ENCODE measurements around the gene ZYG11A.

Gene ZYG11A

DNA sequence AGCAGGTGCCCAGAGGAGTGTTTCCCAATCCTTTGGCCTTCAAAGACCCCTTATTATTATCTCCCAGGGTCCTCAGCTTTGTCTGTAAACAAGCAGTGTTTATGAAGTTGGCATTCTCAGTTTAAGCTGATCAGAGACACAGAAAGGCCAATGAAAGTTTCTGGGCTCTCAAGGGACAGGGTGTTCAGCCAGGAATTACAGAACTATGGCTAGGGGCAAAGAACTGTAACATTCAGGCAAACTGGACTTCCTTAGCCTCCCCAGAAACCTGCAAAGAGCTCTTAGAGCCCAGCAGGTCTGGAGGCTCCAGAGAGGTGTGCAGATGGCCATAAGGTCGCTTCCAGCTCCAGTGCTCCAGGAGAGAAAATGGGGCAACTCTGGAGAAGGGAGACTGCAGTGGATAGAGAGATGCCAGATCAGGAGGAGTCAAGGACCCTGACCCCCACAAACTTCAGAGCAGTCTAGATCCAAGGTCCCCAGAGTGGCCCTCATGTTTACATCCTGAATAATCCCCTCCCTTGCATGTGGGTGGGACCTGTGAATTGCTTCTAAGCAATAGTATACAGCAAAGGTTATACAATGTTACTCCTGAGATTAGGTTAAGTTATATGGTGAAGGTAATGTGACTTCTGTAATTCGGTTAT, 72.8 kb downstream of the ZYG11A start:
- no peak overlapping the region for H3K9ac ChIP-seq (ENCODE audit: low read depth in 1 of 2, low read length in 2 of 2)
- no peak overlapping the region for H3K27ac ChIP-seq (ENCODE audit: low read depth in 2 of 2, low read length in 2 of 2)
- H3K9me3 ChIP-seq (ENCODE audit: control insufficient read depth in 2 of 2, low read length in 2 of 2) = no peaks in the 10 kb centered on the region
- H3K4me3 ChIP-seq (ENCODE audit: low read length in 2 of 2) = no peak overlapping the region
- peaks cover 0 to 2% of the 10 kb centered on the region in 2 donors for H3K36me3 ChIP-seq (ENCODE audit: control insufficient read depth in 2 of 2, insufficient read depth in 2 of 2, low read length in 2 of 2)
- no peaks in the 10 kb centered on the region for H3K4me1 ChIP-seq (ENCODE audit: control insufficient read depth in 2 of 2, insufficient read depth in 2 of 2, low read length in 2 of 2)
- no peaks in the 10 kb centered on the region for H3K27me3 ChIP-seq (ENCODE audit: control insufficient read depth in 2 of 2, insufficient read depth in 2 of 2, low read length in 2 of 2)

DNA sequence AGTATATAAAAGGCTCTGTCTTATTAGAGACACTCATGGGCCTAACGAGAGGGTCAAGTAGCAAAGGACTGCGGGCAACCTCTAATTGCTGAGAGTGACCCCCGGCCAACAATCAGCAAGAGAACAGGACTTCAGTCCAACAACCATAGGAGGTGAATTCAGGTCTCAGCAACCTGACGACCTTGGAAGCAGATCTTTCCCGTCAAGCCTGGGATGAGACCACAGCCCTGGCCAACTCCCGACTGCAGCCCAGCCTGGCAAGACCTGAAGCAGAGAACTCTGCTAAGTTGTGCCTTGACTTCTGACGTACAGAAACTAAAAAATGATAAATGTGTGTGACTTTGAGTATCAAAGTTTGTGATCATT, 73.3 kb downstream of the ZYG11A start:
- Histone ChIP-seq H3K4me1 (ENCODE audit: control insufficient read depth in 2 of 2, insufficient read depth in 2 of 2, low read length in 2 of 2) (no peaks in the 10 kb centered on the region), H3K36me3 (ENCODE audit: control insufficient read depth in 2 of 2, insufficient read depth in 2 of 2, low read length in 2 of 2) (peaks cover 0 to 2% of the 10 kb centered on the region in 2 donors), H3K9me3 (ENCODE audit: control insufficient read depth in 2 of 2, low read length in 2 of 2) (no peaks in the 10 kb centered on the region), H3K4me3 (ENCODE audit: low read length in 2 of 2) (no peak overlapping the region), H3K27me3 (ENCODE audit: control insufficient read depth in 2 of 2, insufficient read depth in 2 of 2, low read length in 2 of 2) (no peaks in the 10 kb centered on the region), H3K27ac (ENCODE audit: low read depth in 2 of 2, low read length in 2 of 2) (no peak overlapping the region), H3K9ac (ENCODE audit: low read depth in 1 of 2, low read length in 2 of 2) (no peak overlapping the region)

DNA sequence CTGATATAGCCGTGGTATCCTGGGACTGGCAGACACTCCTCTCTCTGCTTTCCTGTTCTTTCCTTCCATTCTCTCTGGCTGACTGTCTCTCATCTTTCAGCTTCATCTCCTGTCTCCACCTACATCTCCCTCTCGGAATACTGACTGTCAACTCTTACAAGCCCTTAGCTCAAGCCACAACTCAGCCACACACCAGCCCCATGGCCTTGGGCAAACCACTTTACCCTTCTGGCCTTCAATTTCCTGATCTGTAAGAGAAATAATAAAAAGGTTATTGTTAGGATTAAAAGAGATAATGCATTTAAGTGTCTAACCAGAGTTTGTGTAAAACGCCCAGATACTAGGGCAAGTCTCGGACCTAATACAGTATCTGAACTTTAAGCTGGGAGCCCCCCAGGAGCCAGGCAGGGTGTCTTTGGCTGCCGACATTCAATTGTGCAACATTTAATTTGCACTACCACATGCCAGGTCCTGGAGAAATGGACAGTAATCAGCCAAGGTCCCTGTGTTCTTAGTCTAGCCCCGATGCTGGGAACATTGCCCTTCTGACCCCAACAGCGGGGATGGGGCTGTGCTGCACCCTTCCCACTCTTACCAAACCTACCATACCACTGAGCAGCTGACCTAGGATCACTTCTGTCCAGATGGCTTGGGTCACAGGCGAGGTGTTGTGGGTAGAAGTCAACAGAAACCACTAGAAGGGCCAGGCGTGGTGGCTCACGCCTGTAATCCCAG, 73.8 kb downstream of the ZYG11A start:
- H3K27me3 ChIP-seq (ENCODE audit: control insufficient read depth in 2 of 2, insufficient read depth in 2 of 2, low read length in 2 of 2) = no peaks in the 10 kb centered on the region
- H3K9me3 ChIP-seq (ENCODE audit: control insufficient read depth in 2 of 2, low read length in 2 of 2) = no peaks in the 10 kb centered on the region
- no peak overlapping the region for H3K4me3 ChIP-seq (ENCODE audit: low read length in 2 of 2)
- H3K9ac ChIP-seq (ENCODE audit: low read depth in 1 of 2, low read length in 2 of 2) = no peak overlapping the region
- H3K4me1 ChIP-seq (ENCODE audit: control insufficient read depth in 2 of 2, insufficient read depth in 2 of 2, low read length in 2 of 2) = no peaks in the 10 kb centered on the region
- peaks cover 0 to 2% of the 10 kb centered on the region in 2 donors for H3K36me3 ChIP-seq (ENCODE audit: control insufficient read depth in 2 of 2, insufficient read depth in 2 of 2, low read length in 2 of 2)
- no peak overlapping the region for H3K27ac ChIP-seq (ENCODE audit: low read depth in 2 of 2, low read length in 2 of 2)

DNA sequence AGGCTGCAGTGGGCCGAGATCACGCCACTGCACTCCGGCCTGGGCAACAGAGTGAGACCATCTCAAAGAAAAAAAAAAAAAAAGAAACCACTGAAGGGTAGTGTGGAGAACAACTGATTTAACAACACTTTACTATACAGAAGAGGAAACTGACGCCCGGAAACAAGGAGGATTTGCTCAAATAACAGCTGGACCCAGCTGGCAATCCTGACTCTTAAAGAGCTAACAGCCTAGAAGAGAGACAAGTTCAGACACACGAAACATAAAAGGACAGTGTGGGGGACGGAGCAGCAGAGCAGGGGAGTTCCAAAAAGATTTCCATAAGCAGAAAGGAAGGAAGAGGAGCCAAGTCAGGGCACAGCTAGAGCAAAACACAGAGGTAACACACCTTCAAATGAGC, 74.6 kb downstream of the ZYG11A start:
- peaks cover 0 to 2% of the 10 kb centered on the region in 2 donors for H3K36me3 ChIP-seq (ENCODE audit: control insufficient read depth in 2 of 2, insufficient read depth in 2 of 2, low read length in 2 of 2)
- no peaks in the 10 kb centered on the region for H3K4me1 ChIP-seq (ENCODE audit: control insufficient read depth in 2 of 2, insufficient read depth in 2 of 2, low read length in 2 of 2)
- H3K4me3 ChIP-seq (ENCODE audit: low read length in 2 of 2) = no peak overlapping the region
- H3K9me3 ChIP-seq (ENCODE audit: control insufficient read depth in 2 of 2, low read length in 2 of 2) = no peaks in the 10 kb centered on the region
- no peak overlapping the region for H3K27ac ChIP-seq (ENCODE audit: low read depth in 2 of 2, low read length in 2 of 2)
- no peak overlapping the region for H3K9ac ChIP-seq (ENCODE audit: low read depth in 1 of 2, low read length in 2 of 2)
- no peaks in the 10 kb centered on the region for H3K27me3 ChIP-seq (ENCODE audit: control insufficient read depth in 2 of 2, insufficient read depth in 2 of 2, low read length in 2 of 2)

DNA sequence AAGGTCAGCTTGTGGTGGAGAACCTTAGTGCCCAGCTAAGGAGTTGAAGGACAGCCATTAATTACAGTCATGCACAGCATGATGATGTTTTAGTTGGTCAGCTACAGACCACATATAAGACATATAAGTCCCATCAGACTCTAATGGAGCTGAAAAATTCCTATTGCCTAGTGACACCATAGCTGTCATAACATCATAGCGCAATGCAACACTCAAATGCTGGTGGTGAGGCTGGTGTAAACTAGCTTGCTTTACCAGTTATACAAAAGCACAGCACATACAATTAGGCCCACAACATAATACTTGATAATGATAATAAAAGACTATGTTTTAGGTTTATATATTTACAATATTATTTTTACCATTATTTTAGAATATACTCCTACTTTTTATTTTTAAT, 75.0 kb downstream of the ZYG11A start:
- no peak overlapping the region for H3K27ac ChIP-seq (ENCODE audit: low read depth in 2 of 2, low read length in 2 of 2)
- H3K9ac ChIP-seq (ENCODE audit: low read depth in 1 of 2, low read length in 2 of 2) = no peak overlapping the region
- H3K9me3 ChIP-seq (ENCODE audit: control insufficient read depth in 2 of 2, low read length in 2 of 2) = no peaks in the 10 kb centered on the region
- no peaks in the 10 kb centered on the region for H3K27me3 ChIP-seq (ENCODE audit: control insufficient read depth in 2 of 2, insufficient read depth in 2 of 2, low read length in 2 of 2)
- H3K36me3 ChIP-seq (ENCODE audit: control insufficient read depth in 2 of 2, insufficient read depth in 2 of 2, low read length in 2 of 2) = no peaks in the 10 kb centered on the region
- no peaks in the 10 kb centered on the region for H3K4me1 ChIP-seq (ENCODE audit: control insufficient read depth in 2 of 2, insufficient read depth in 2 of 2, low read length in 2 of 2)
- no peak overlapping the region for H3K4me3 ChIP-seq (ENCODE audit: low read length in 2 of 2)

DNA sequence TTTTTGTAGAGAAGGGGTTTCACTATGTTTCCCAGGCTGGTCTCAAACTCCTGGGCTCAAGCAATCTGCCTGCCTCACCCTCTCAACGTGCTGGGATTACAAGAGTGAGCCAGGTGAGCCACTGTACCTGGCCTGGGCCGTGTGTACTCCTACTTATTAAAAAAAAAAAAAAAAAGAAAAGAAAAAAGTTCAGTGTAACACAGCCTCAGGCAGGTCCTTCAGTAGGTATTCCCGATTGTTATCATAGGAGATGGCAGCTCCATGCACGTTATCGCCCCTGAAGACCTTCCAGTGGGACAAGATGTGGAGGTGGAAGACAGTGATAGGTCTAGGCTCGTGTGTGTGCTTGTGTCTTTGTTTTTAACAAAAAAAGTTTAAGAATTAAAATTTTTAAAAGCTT, 75.6 kb downstream of the ZYG11A start:
- H3K27ac ChIP-seq (ENCODE audit: low read depth in 2 of 2, low read length in 2 of 2) = no peak overlapping the region
- no peaks in the 10 kb centered on the region for H3K9me3 ChIP-seq (ENCODE audit: control insufficient read depth in 2 of 2, low read length in 2 of 2)
- H3K27me3 ChIP-seq (ENCODE audit: control insufficient read depth in 2 of 2, insufficient read depth in 2 of 2, low read length in 2 of 2) = no peaks in the 10 kb centered on the region
- H3K9ac ChIP-seq (ENCODE audit: low read depth in 1 of 2, low read length in 2 of 2) = no peak overlapping the region
- no peak overlapping the region for H3K4me3 ChIP-seq (ENCODE audit: low read length in 2 of 2)
- no peaks in the 10 kb centered on the region for H3K4me1 ChIP-seq (ENCODE audit: control insufficient read depth in 2 of 2, insufficient read depth in 2 of 2, low read length in 2 of 2)
- no peaks in the 10 kb centered on the region for H3K36me3 ChIP-seq (ENCODE audit: control insufficient read depth in 2 of 2, insufficient read depth in 2 of 2, low read length in 2 of 2)

DNA sequence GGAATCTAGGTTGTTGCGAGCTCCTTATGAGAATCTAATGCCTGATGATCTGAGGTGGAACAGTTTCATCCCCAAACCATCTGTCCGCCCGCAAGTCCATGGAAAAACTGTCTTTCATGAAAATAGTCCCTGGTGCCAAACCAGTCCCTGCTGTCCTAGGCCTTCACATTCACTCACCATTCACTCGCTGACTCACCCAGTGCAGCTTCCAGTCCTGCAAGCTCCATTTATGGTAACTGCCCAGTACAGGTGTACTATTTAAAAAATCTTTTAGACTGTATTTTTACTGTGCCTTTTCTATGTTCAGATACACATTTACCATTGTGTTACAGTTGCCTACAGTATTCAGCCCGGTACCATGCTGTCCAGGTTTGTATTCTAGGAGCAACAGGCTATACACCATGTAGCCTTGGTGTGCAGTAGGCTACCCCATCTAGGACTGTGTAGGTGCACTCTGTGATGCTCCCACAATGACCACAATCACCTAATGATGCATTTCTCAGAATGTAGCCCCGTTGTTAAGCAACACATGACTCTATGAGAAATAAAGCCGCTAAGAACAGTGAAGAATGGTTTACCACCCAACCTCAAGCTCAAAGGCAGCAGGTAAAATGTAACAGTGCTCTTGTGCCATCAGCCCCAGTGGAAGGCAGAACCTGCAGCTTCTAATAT, 76.6 kb downstream of the ZYG11A start:
- H3K9me3 ChIP-seq (ENCODE audit: control insufficient read depth in 2 of 2, low read length in 2 of 2) = no peaks in the 10 kb centered on the region
- H3K9ac ChIP-seq (ENCODE audit: low read depth in 1 of 2, low read length in 2 of 2) = no peak overlapping the region
- no peaks in the 10 kb centered on the region for H3K36me3 ChIP-seq (ENCODE audit: control insufficient read depth in 2 of 2, insufficient read depth in 2 of 2, low read length in 2 of 2)
- H3K4me1 ChIP-seq (ENCODE audit: control insufficient read depth in 2 of 2, insufficient read depth in 2 of 2, low read length in 2 of 2) = no peaks in the 10 kb centered on the region
- no peaks in the 10 kb centered on the region for H3K27me3 ChIP-seq (ENCODE audit: control insufficient read depth in 2 of 2, insufficient read depth in 2 of 2, low read length in 2 of 2)
- H3K4me3 ChIP-seq (ENCODE audit: low read length in 2 of 2) = no peak overlapping the region
- no peak overlapping the region for H3K27ac ChIP-seq (ENCODE audit: low read depth in 2 of 2, low read length in 2 of 2)

DNA sequence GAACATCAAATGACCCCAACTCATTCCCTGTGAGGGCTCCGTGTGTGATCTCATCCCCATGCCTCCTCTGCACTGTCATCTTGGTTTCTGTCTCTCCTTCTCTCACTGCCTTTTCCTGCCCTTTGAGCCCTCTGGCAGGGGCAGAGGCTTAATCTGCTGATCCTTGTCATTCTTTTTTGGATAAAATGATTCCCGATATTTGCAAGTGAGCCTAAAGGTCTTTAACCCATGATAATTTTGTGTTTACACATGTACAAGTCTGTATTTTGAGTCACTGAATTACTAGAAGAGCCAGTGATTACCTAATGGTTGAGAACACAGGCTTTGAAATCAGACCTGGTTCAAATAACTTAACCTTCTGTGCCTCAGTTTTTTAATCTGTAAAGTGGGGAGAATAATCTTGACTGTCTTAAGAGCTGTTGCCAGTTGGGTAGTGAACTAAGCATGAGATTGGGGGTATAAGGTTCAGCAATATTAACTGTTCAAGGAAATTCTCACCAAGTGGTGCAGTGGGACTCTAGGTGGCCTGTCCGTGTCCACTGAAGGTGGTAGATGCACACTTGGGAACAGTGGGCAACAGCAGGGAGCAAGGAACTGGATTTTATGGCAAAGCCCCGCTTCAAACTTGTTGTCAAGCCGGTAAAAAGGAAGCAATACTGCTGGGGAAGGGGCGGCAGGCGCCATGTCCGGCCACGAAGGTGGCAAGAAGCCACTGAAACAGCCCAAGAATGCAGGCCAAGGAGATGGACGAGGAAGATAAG, 77.3 kb downstream of the ZYG11A start:
- Histone ChIP-seq H3K36me3 (ENCODE audit: control insufficient read depth in 2 of 2, insufficient read depth in 2 of 2, low read length in 2 of 2) (no peaks in the 10 kb centered on the region), H3K9ac (ENCODE audit: low read depth in 1 of 2, low read length in 2 of 2) (no peak overlapping the region), H3K4me3 (ENCODE audit: low read length in 2 of 2) (no peak overlapping the region), H3K27me3 (ENCODE audit: control insufficient read depth in 2 of 2, insufficient read depth in 2 of 2, low read length in 2 of 2) (no peaks in the 10 kb centered on the region), H3K4me1 (ENCODE audit: control insufficient read depth in 2 of 2, insufficient read depth in 2 of 2, low read length in 2 of 2) (no peaks in the 10 kb centered on the region), H3K27ac (ENCODE audit: low read depth in 2 of 2, low read length in 2 of 2) (no peak overlapping the region), H3K9me3 (ENCODE audit: control insufficient read depth in 2 of 2, low read length in 2 of 2) (no peaks in the 10 kb centered on the region)

DNA sequence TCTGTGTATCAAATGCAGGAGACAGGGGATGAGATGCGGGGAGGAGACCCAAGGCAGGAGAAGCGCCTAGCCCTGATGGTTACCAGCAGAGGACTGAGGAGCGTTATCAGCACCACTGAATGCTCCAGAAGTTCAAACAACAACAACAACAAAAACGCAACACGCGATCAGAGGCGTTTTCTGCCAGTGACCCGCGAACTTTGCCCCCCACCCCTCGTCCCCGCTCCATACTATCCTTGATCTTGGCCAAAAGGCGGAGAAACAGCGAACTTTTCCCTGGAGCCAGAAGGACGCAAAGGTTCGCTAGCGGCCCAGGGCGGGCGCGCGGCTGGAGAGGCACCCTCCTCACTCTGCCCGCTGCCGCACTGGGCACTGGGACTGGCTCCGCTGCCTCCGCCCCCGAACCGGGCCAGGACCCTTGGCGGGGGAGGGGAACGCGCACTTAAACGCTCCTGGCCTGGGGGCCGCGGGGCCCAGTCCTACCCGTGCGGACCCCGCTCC, 78.3 kb downstream of the ZYG11A start:
- Histone ChIP-seq H3K9me3 (ENCODE audit: control insufficient read depth in 2 of 2, low read length in 2 of 2) (no peaks in the 10 kb centered on the region), H3K4me3 (ENCODE audit: low read length in 2 of 2) (peak overlapping the region; percentile 79 to 85)

More for the DNA sequence above, 78.3 kb downstream of the ZYG11A start:
- Histone ChIP-seq H3K27me3 (ENCODE audit: control insufficient read depth in 2 of 2, insufficient read depth in 2 of 2, low read length in 2 of 2) (no peaks in the 10 kb centered on the region), H3K27ac (ENCODE audit: low read depth in 2 of 2, low read length in 2 of 2) (peak overlapping the region; percentile 59 to 61), H3K9ac (ENCODE audit: low read depth in 1 of 2, low read length in 2 of 2) (peak overlapping the region; percentile 77 to 85), H3K4me1 (ENCODE audit: control insufficient read depth in 2 of 2, insufficient read depth in 2 of 2, low read length in 2 of 2) (no peaks in the 10 kb centered on the region), H3K36me3 (ENCODE audit: control insufficient read depth in 2 of 2, insufficient read depth in 2 of 2, low read length in 2 of 2) (no peaks in the 10 kb centered on the region)
